Loucy (cell line): ENCODE results near the gene C1orf105.

ENCODE experiments used
- H2AFZ ChIP-seq: fragments of 200-600 bp; sonication (generic); 2 replicates; pipeline ENCODE4 v1.6.0; 2016; ENCODE audit warnings: antibody characterized with exemption, mild to moderate bottlenecking, low read length, moderate library complexity
- H3F3A ChIP-seq: fragments of 200-600 bp; 2 replicates; pipeline ENCODE4 v1.6.0; 2016; ENCODE audit warnings: antibody characterized with exemption, low read depth, mild to moderate bottlenecking
- H3K27me3 ChIP-seq: fragments of 200-600 bp; sonication (generic); 2 replicates; pipeline ENCODE4 v1.6.1; 2014; ENCODE audit warnings: low read length, mild to moderate bottlenecking; ENCODE audit not compliant: insufficient read depth, poor library complexity, severe bottlenecking
- H3K36me3 ChIP-seq: fragments of 200-600 bp; sonication (generic); 2 replicates; pipeline ENCODE4 v1.6.1; 2016; ENCODE audit warnings: low read length; ENCODE audit not compliant: insufficient read depth
- H3K4me1 ChIP-seq: fragments of 200-600 bp; sonication (generic); 2 replicates; pipeline ENCODE4 v1.5.1; 2014; ENCODE audit warnings: low read length, mild to moderate bottlenecking; ENCODE audit not compliant: insufficient read depth, poor library complexity, severe bottlenecking
- H3K4me2 ChIP-seq: fragments of 200-600 bp; sonication (generic); 2 replicates; pipeline ENCODE4 v1.6.0; 2014; ENCODE audit warnings: antibody characterized with exemption, low read length, low read depth, mild to moderate bottlenecking; ENCODE audit not compliant: poor library complexity, severe bottlenecking
- H3K4me3 ChIP-seq: fragments of 200-600 bp; sonication (generic); 2 replicates; pipeline ENCODE4 v1.5.1; 2014; ENCODE audit warnings: low read length, mild to moderate bottlenecking, mixed read lengths; ENCODE audit not compliant: poor library complexity, severe bottlenecking
- H3K79me2 ChIP-seq: fragments of 200-600 bp; sonication (generic); 2 replicates; pipeline ENCODE4 v1.6.1; 2014; ENCODE audit warnings: low read length; ENCODE audit not compliant: insufficient read depth
- H3K9ac ChIP-seq: fragments of 200-600 bp; sonication (generic); 2 replicates; pipeline ENCODE4 v1.6.0; 2014; ENCODE audit warnings: mild to moderate bottlenecking, low read depth, low read length, moderate library complexity; ENCODE audit not compliant: poor library complexity, severe bottlenecking
- H3K9me2 ChIP-seq: fragments of 200-600 bp; sonication (generic); replicated peaks from 2 replicates; pipeline ENCODE4 v1.6.1; 2016; ENCODE audit warnings: low read depth, low read length, mixed read lengths
- H3K9me3 ChIP-seq: fragments of 200-600 bp; sonication (generic); 2 replicates; pipeline ENCODE4 v1.6.1; 2014; ENCODE audit warnings: mild to moderate bottlenecking, antibody characterized with exemption, low read length, low read depth; ENCODE audit not compliant: insufficient read depth
- H4K20me1 ChIP-seq: fragments of 200-600 bp; sonication (generic); 2 replicates; pipeline ENCODE4 v1.6.0; 2014; ENCODE audit warnings: antibody characterized with exemption, low read length, mild to moderate bottlenecking; ENCODE audit not compliant: insufficient read depth, poor library complexity, severe bottlenecking
- EZH2phosphoT487 ChIP-seq: fragments of 200-600 bp; IDR thresholded peaks from 2 replicates; pipeline ENCODE4 v1.6.1; 2018; ENCODE audit warnings: antibody characterized with exemption, mild to moderate bottlenecking, moderate library complexity, borderline replicate concordance
- TF ChIP-seq, protein P1 (sequence below): fragments of 200-600 bp; sonication (generic); conservative IDR thresholded peaks from 2 replicates; pipeline ENCODE4 v1.5.1; 2014; ENCODE audit warnings: mild to moderate bottlenecking, antibody characterized with exemption, low read length

Gene C1orf105

DNA sequence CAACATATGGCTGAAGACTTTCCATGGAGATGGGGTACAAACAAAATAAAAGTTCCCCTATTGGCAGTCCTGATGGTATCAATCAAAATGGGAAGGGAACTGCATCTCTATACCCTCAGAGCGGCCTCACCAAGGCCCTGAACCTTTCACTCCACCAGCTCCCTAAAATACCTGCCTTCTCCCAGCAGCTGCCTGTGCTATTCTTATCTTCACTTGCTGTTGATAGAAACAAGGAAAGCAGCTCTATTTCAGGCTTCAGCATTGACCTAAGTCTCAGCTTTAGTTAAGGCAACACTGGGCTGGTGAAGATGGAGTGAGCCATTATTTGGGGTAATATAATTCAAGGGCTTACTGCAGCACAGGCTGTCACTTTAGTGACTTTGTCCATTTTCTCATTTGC, 45.1 kb downstream of the C1orf105 start:
- H3K4me2 ChIP-seq, result no peak overlapping the region
- no peak overlapping the region for H3K4me3 ChIP-seq
- no peaks in the 10 kb centered on the region for H3K27me3 ChIP-seq
- TF ChIP-seq, protein P1, sequence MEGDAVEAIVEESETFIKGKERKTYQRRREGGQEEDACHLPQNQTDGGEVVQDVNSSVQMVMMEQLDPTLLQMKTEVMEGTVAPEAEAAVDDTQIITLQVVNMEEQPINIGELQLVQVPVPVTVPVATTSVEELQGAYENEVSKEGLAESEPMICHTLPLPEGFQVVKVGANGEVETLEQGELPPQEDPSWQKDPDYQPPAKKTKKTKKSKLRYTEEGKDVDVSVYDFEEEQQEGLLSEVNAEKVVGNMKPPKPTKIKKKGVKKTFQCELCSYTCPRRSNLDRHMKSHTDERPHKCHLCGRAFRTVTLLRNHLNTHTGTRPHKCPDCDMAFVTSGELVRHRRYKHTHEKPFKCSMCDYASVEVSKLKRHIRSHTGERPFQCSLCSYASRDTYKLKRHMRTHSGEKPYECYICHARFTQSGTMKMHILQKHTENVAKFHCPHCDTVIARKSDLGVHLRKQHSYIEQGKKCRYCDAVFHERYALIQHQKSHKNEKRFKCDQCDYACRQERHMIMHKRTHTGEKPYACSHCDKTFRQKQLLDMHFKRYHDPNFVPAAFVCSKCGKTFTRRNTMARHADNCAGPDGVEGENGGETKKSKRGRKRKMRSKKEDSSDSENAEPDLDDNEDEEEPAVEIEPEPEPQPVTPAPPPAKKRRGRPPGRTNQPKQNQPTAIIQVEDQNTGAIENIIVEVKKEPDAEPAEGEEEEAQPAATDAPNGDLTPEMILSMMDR, result no peak
- TF ChIP-seq EZH2phosphoT487, result no peak
- no peaks in the 10 kb centered on the region for H3K79me2 ChIP-seq
- H2AFZ ChIP-seq, result no peak overlapping the region
- H3K36me3 ChIP-seq, result no peaks in the 10 kb centered on the region
- no peak overlapping the region for H3K9ac ChIP-seq
- no peaks in the 10 kb centered on the region for H3F3A ChIP-seq
- no peaks in the 10 kb centered on the region for H4K20me1 ChIP-seq
- H3K4me1 ChIP-seq, result no peaks in the 10 kb centered on the region
- H3K9me3 ChIP-seq, result no peaks in the 10 kb centered on the region
- no peaks in the 10 kb centered on the region for H3K9me2 ChIP-seq

DNA sequence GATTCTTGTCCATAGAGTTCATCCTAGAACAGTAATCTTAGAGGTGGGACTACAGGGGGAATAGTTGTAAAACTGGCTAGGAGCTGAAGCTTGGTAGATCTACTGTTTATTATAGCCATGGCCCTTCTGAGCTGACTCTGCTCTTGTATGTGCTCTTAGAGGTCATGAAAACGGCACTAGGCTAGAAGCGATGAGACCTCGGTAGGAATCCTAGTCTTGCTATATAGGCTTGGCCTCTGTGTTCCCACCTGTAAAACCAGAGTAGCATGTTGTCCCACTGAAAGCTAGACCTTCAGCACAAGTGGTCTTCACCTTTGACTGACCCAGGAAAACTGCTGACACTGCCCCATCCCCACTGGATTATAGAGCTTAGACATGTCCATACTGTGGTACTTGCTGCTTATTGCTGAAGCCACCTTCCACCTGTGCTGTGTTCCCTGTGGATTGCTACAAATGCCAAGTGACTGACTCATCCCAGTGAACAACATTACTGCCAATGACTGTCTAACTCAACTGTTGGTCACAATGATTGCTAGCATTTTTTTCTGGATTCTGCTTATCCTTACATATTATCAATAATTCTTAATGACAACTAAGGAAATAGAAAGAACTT, 46.4 kb downstream of the C1orf105 start:
- no peaks in the 10 kb centered on the region for H4K20me1 ChIP-seq
- no peak overlapping the region for H3K4me3 ChIP-seq
- H3K4me1 ChIP-seq, result no peaks in the 10 kb centered on the region
- no peaks in the 10 kb centered on the region for H3K79me2 ChIP-seq
- H3K36me3 ChIP-seq, result no peaks in the 10 kb centered on the region
- no peak overlapping the region for H3K4me2 ChIP-seq
- no peaks in the 10 kb centered on the region for H3F3A ChIP-seq
- TF ChIP-seq EZH2phosphoT487, result no peak
- TF ChIP-seq, protein P1, result no peak
- no peak overlapping the region for H2AFZ ChIP-seq
- no peaks in the 10 kb centered on the region for H3K27me3 ChIP-seq
- no peaks in the 10 kb centered on the region for H3K9me3 ChIP-seq
- H3K9ac ChIP-seq, result no peak overlapping the region
- H3K9me2 ChIP-seq, result no peaks in the 10 kb centered on the region

DNA sequence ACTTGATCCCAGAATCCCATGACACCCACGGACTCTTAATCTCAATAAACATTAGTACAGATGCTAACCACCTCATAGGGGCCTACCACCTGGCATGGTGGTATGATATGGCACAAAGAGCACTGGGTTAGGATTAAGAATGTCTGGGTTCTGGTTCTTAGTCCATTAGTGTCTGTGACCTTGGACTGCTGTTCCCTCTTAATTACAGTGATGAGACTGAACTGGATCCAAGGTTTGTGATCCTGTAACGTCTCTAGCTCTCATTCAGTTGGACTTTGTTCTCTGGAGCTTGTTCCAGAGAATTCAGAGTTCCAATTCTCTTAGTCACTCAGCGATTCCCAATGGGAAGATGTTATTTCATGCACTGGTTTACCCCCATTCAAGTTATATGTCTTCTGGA, 47.0 kb downstream of the C1orf105 start:
- H2AFZ ChIP-seq, result no peak overlapping the region
- H3K79me2 ChIP-seq, result no peaks in the 10 kb centered on the region
- H3K4me2 ChIP-seq, result no peak overlapping the region
- no peak overlapping the region for H3K4me3 ChIP-seq
- no peak for TF ChIP-seq EZH2phosphoT487
- TF ChIP-seq, protein P1, result no peak
- no peak overlapping the region for H3K9ac ChIP-seq
- no peaks in the 10 kb centered on the region for H3F3A ChIP-seq
- no peaks in the 10 kb centered on the region for H3K9me2 ChIP-seq
- H3K9me3 ChIP-seq, result no peaks in the 10 kb centered on the region
- no peaks in the 10 kb centered on the region for H4K20me1 ChIP-seq
- no peaks in the 10 kb centered on the region for H3K36me3 ChIP-seq
- no peaks in the 10 kb centered on the region for H3K4me1 ChIP-seq
- no peaks in the 10 kb centered on the region for H3K27me3 ChIP-seq
